ENCODE measurements around the gene NOTCH3. TPM values are rescaled to one million over a fixed set of nuclear protein-coding genes. Genes with fewer than 3 reads are reported as not detected.

The NOTCH3 gene
- total RNA-seq, 1 experiment from 2014 or later = 153 TPM

GRCh38 chr19:15246198-15246481 is 45.3 kb upstream of the NOTCH3 start:
- DNase-seq (ENCODE audit: low spot score) = no peak
- peaks cover 37% of the 10 kb centered on the region for H3K36me3 Mint-ChIP-seq
- peak overlapping the region; percentile 13; the same call in 1 of the 2 replicates for H3K27ac Mint-ChIP-seq
- ATAC-seq = no peak
- POLR2A ChIA-PET = no interaction called here
- no peak for TF ChIP-seq MXD4 (CRISPR knock-in tag; IDR thresholded peaks at IDR 0.05; ENCODE audit: borderline replicate concordance)
- no peak for TF ChIP-seq E2F1 (CRISPR knock-in tag; IDR thresholded peaks at IDR 0.05)
- no peak for TF ChIP-seq TP53 (CRISPR knock-in tag; IDR thresholded peaks at IDR 0.05)
- TF ChIP-seq ZNF396 (CRISPR knock-in tag; IDR thresholded peaks at IDR 0.05; ENCODE audit: borderline replicate concordance) = no peak
- TF ChIP-seq ZNF416 (CRISPR knock-in tag; IDR thresholded peaks at IDR 0.05) = no peak
- no peak for TF ChIP-seq IRF2 (CRISPR knock-in tag; IDR thresholded peaks at IDR 0.05; ENCODE audit: borderline replicate concordance, low read depth)
- no peak for TF ChIP-seq ZNF121 (CRISPR knock-in tag; IDR thresholded peaks at IDR 0.05)
- TF ChIP-seq HMGXB4 (CRISPR knock-in tag; IDR thresholded peaks at IDR 0.05) = no peak
- no peak for TF ChIP-seq PRRX2 (CRISPR knock-in tag; IDR thresholded peaks at IDR 0.05)
- TF ChIP-seq, protein P1, sequence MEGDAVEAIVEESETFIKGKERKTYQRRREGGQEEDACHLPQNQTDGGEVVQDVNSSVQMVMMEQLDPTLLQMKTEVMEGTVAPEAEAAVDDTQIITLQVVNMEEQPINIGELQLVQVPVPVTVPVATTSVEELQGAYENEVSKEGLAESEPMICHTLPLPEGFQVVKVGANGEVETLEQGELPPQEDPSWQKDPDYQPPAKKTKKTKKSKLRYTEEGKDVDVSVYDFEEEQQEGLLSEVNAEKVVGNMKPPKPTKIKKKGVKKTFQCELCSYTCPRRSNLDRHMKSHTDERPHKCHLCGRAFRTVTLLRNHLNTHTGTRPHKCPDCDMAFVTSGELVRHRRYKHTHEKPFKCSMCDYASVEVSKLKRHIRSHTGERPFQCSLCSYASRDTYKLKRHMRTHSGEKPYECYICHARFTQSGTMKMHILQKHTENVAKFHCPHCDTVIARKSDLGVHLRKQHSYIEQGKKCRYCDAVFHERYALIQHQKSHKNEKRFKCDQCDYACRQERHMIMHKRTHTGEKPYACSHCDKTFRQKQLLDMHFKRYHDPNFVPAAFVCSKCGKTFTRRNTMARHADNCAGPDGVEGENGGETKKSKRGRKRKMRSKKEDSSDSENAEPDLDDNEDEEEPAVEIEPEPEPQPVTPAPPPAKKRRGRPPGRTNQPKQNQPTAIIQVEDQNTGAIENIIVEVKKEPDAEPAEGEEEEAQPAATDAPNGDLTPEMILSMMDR (IDR thresholded peaks at IDR 0.05) = no peak
- no peak for TF ChIP-seq OVOL2 (CRISPR knock-in tag; IDR thresholded peaks at IDR 0.05; ENCODE audit: borderline replicate concordance)
- TF ChIP-seq, protein P2, sequence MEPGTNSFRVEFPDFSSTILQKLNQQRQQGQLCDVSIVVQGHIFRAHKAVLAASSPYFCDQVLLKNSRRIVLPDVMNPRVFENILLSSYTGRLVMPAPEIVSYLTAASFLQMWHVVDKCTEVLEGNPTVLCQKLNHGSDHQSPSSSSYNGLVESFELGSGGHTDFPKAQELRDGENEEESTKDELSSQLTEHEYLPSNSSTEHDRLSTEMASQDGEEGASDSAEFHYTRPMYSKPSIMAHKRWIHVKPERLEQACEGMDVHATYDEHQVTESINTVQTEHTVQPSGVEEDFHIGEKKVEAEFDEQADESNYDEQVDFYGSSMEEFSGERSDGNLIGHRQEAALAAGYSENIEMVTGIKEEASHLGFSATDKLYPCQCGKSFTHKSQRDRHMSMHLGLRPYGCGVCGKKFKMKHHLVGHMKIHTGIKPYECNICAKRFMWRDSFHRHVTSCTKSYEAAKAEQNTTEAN (CRISPR knock-in tag; IDR thresholded peaks at IDR 0.05) = no peak
- TF ChIP-seq EMX1 (CRISPR knock-in tag; IDR thresholded peaks at IDR 0.05) = no peak
- no peak for TF ChIP-seq RORB (CRISPR knock-in tag; IDR thresholded peaks at IDR 0.05)
- CTCF ChIA-PET = interaction anchor here (2.1 kb wide), 1 partner anchor 14 kb away, joined by 10 read pairs; the partner anchor contains the start of gene EPHX3
- no peaks in the 10 kb centered on the region for H3K4me1 Mint-ChIP-seq
- H3K9me3 Mint-ChIP-seq = no peaks in the 10 kb centered on the region
- H3K27me3 Mint-ChIP-seq (ENCODE audit: low read depth) = no peaks in the 10 kb centered on the region
- no peak overlapping the region for H3K4me3 Mint-ChIP-seq

GRCh38 chr19:15245370-15246197 is 44.8 kb upstream of the NOTCH3 start:
- POLR2A ChIA-PET = no interaction called here
- H3K27me3 Mint-ChIP-seq (ENCODE audit: low read depth) = no peaks in the 10 kb centered on the region
- H3K4me3 Mint-ChIP-seq = no peak overlapping the region
- no peak for ATAC-seq
- peak overlapping the region; percentile 49 for H3K27ac Mint-ChIP-seq
- H3K4me1 Mint-ChIP-seq = no peaks in the 10 kb centered on the region
- H3K36me3 Mint-ChIP-seq = peaks cover 40% of the 10 kb centered on the region
- H3K9me3 Mint-ChIP-seq = no peaks in the 10 kb centered on the region
- CTCF ChIA-PET = interaction anchor here (1.0 to 2.1 kb wide), 2 partner anchors 14 to 144 kb away, joined by 3 to 10 read pairs; partner anchors contain the start of gene EPHX3
- DNase-seq (ENCODE audit: low spot score) = no peak
- TF ChIP-seq CREM (CRISPR knock-in tag; IDR thresholded peaks at IDR 0.05) = no peak
- TF ChIP-seq SMAD3 (CRISPR knock-in tag; IDR thresholded peaks at IDR 0.05; ENCODE audit: borderline replicate concordance) = no peak
- TF ChIP-seq MYBL2 (CRISPR knock-in tag; IDR thresholded peaks at IDR 0.05) = no peak
- TF ChIP-seq KAT7 (CRISPR knock-in tag; IDR thresholded peaks at IDR 0.05; ENCODE audit: borderline replicate concordance) = no peak
- TF ChIP-seq, protein P3, sequence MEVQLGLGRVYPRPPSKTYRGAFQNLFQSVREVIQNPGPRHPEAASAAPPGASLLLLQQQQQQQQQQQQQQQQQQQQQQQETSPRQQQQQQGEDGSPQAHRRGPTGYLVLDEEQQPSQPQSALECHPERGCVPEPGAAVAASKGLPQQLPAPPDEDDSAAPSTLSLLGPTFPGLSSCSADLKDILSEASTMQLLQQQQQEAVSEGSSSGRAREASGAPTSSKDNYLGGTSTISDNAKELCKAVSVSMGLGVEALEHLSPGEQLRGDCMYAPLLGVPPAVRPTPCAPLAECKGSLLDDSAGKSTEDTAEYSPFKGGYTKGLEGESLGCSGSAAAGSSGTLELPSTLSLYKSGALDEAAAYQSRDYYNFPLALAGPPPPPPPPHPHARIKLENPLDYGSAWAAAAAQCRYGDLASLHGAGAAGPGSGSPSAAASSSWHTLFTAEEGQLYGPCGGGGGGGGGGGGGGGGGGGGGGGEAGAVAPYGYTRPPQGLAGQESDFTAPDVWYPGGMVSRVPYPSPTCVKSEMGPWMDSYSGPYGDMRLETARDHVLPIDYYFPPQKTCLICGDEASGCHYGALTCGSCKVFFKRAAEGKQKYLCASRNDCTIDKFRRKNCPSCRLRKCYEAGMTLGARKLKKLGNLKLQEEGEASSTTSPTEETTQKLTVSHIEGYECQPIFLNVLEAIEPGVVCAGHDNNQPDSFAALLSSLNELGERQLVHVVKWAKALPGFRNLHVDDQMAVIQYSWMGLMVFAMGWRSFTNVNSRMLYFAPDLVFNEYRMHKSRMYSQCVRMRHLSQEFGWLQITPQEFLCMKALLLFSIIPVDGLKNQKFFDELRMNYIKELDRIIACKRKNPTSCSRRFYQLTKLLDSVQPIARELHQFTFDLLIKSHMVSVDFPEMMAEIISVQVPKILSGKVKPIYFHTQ (CRISPR knock-in tag; IDR thresholded peaks at IDR 0.05) = no peak
- no peak for TF ChIP-seq CDX4 (CRISPR knock-in tag; IDR thresholded peaks at IDR 0.05; ENCODE audit: borderline replicate concordance)
- no peak for TF ChIP-seq AFF4 (CRISPR knock-in tag; IDR thresholded peaks at IDR 0.05; ENCODE audit: borderline replicate concordance)

Measured in WTC11 (cell line).